Kidney glomerular epithelial cell (primary cell): Measurements from ENCODE around the gene CPEB3.
"Not testable (repeated sequence)": the region's sequence is repeated elsewhere in the genome, so short reads cannot be mapped to it uniquely, and the experiment has no call there.

Experiments
- DNase-seq: peaks from one replicate; lab custom pipeline; 2025; lab: John Stamatoyannopoulos, UW

CPEB3 gene

GRCh38 chr10:92033070-92033469, 257.8 kb downstream of the CPEB3 start:
- not testable (repeated sequence) for DNase-seq

- no peak for DNase-seq
Measured at GRCh38 chr10:92031580-92031979, 259.3 kb downstream of the CPEB3 start.

GRCh38 chr10:92027141-92027540, 263.7 kb downstream of the CPEB3 start:
- no peak for DNase-seq

GRCh38 chr10:92025340-92025739, 265.5 kb downstream of the CPEB3 start:
- not testable (repeated sequence) for DNase-seq

- no peak for DNase-seq
Measured at GRCh38 chr10:92024700-92025099, 266.2 kb downstream of the CPEB3 start.

GRCh38 chr10:92014620-92015019, 276.3 kb downstream of the CPEB3 start:
- DNase-seq: no peak

- peak; percentile 79 for DNase-seq
Measured at GRCh38 chr10:92011560-92012214, 279.2 kb downstream of the CPEB3 start.

- DNase-seq: no peak
Measured at GRCh38 chr10:92010047-92010735, 280.7 kb downstream of the CPEB3 start.

- no peak for DNase-seq
Measured at GRCh38 chr10:92009445-92009844, 281.4 kb downstream of the CPEB3 start.

GRCh38 chr10:92005978-92006377, 284.9 kb downstream of the CPEB3 start:
- no peak for DNase-seq

GRCh38 chr10:92003258-92003657, 287.6 kb downstream of the CPEB3 start:
- no peak for DNase-seq

- DNase-seq: no peak
Measured at GRCh38 chr10:92001995-92002394, 288.9 kb downstream of the CPEB3 start.

- no peak for DNase-seq
Measured at GRCh38 chr10:92001581-92001980, 289.3 kb downstream of the CPEB3 start.
